Astrocyte (in vitro differentiated cells and primary cell): ENCODE measurements around the gene DACH2.

Experiments used
- EZH2 ChIP-seq: IDR thresholded peaks from 2 replicates; pipeline ENCODE4 v1.6.1; 2012; ENCODE audit warnings: mild to moderate bottlenecking, low read length, inconsistent platforms; ENCODE audit not compliant: insufficient read depth
- TF ChIP-seq, protein P1 (sequence below): IDR thresholded peaks from 2 replicates; pipeline ENCODE4 v1.5.1; 2011; ENCODE audit warnings: low read depth, mild to moderate bottlenecking, inconsistent platforms, low read length, moderate library complexity; ENCODE audit not compliant: insufficient read depth

- TF ChIP-seq, protein P1, sequence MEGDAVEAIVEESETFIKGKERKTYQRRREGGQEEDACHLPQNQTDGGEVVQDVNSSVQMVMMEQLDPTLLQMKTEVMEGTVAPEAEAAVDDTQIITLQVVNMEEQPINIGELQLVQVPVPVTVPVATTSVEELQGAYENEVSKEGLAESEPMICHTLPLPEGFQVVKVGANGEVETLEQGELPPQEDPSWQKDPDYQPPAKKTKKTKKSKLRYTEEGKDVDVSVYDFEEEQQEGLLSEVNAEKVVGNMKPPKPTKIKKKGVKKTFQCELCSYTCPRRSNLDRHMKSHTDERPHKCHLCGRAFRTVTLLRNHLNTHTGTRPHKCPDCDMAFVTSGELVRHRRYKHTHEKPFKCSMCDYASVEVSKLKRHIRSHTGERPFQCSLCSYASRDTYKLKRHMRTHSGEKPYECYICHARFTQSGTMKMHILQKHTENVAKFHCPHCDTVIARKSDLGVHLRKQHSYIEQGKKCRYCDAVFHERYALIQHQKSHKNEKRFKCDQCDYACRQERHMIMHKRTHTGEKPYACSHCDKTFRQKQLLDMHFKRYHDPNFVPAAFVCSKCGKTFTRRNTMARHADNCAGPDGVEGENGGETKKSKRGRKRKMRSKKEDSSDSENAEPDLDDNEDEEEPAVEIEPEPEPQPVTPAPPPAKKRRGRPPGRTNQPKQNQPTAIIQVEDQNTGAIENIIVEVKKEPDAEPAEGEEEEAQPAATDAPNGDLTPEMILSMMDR = no peak
- no peak for TF ChIP-seq EZH2
Observed at GRCh38 chrX:86104526-86104925, 43.7 kb upstream of the DACH2 start.
